GM19468 (cell line): Measurements from ENCODE around the gene LMBR1.
A peak's percentile ranks its signal among the peaks of the same experiment; 100 is the strongest.
"Not testable (repeated sequence)": the region's sequence is repeated elsewhere in the genome, so short reads cannot be mapped to it uniquely, and the experiment has no call there.

Source experiments
- ATAC-seq: cut with Tn5 transposase; IDR thresholded peaks from one replicate; pipeline ENCODE4 v1.9.1; 2021; ENCODE audit warnings: mild to moderate bottlenecking, moderate library complexity, moderate number of reproducible peaks; ENCODE audit not compliant: unreplicated experiment; ENCODE audit errors: extremely low read depth

Gene LMBR1

GRCh38 chr7:156816943-156817572, 75.9 kb downstream of the LMBR1 start:
- no peak for ATAC-seq

- ATAC-seq, result no peak
Measured at GRCh38 chr7:156811706-156812105, 81.3 kb downstream of the LMBR1 start.

GRCh38 chr7:156803656-156804055, 89.3 kb downstream of the LMBR1 start:
- not testable (repeated sequence) for ATAC-seq

GRCh38 chr7:156802214-156802613, 90.8 kb downstream of the LMBR1 start:
- ATAC-seq, result no peak

DNA sequence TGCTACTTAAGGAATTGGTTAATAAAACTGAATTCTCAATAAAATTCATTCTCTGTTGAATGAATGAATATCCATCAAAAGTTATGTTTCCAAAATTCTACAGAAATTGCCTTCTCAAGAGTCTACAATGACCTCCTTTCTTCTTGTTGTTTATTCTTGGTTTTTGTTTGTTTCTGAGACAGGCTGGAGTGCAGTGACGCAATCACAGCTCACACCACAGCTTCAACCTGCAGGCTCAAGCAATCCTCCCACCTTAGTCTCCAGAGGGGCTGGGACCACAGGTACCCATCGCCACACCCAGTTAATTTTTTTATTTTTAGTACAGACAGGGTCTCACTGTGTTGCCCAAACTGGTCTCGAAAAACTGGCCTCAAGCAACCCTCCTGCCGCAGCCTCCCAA, 97.6 kb downstream of the LMBR1 start:
- ATAC-seq, result no peak

GRCh38 chr7:156793334-156793733, 99.6 kb downstream of the LMBR1 start:
- no peak for ATAC-seq

DNA sequence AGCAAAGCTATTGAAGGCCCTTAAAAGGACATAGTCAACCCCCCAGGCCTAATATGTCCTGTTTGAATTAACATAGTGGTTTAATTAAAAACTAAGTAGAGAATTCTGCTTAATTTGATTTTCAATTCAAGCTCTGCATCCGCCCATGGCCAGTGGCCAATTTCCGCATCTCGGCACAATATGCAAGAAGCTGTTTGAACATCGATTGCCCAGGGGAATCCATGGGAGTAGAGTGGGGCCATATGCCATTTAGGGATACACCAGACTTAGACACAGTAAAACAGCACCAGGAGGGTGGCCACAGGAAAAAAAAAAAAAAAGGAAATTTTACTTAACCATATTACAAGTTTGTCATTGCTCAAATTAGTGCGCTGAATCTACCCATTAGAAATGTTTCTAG, 100.4 kb downstream of the LMBR1 start:
- ATAC-seq, result no peak

DNA sequence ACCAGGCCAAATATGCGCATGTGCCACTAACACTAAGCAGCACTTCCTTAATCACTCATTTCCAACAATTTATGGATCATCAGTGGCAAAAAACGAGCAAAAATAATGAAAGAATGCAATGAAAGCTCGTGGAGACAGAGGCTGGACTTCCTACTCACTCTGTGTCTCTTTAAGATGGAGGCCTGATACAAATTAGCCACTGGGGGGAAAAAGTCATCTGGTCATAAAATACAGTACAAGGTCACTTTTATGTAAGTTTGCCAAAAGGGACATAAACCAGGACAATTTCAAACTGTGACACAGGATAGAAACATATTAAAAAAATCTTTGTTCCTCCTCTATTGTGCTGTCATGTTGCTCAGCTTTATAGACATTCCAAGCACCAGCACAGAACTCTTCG, 101.7 kb downstream of the LMBR1 start:
- no peak for ATAC-seq

DNA sequence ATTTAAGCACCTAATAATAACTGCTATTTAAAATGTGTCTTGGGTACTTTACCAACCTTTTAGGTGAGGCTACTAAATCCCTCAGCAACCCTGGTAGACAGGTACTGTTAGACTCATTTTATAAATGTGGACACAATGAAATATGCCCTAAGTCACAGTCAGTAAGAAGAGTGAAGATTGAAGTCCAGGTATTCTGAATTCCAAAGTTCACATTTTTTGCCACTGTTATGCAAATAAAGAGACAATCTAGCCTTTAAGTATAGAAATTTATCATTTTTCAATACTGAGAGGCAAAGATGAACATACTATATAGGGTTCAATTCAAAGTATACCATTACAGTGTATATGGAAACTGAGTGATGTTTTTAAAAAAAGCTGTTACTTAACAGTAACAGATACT, 102.7 kb downstream of the LMBR1 start:
- ATAC-seq, result no peak

DNA sequence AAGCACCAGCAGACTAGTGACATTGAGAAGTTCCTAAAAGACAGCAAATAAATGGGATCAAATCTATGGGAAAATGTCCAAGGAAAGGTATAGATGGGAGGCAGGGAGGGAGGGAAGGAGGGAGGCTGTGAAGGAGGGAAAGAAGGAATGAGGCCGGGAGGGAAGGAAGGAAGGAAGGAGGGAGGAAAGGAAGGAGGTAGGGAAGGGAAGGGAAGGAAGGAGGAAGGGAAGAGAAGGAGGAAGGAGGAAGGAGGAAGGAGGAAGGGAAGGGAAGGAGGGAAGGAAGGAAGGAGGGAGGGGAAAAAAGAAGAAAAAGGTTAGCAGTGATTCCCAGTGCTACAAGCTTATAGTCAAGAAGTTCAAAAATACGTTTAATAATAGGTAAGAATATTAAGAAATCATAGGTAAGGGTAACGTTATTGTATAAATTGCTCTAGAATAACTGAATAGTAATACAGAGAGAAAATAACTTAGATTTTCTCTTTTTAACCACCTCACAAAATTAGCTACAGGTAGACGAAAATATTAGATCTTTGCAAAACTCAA, 106.9 kb downstream of the LMBR1 start:
- no peak for ATAC-seq

DNA sequence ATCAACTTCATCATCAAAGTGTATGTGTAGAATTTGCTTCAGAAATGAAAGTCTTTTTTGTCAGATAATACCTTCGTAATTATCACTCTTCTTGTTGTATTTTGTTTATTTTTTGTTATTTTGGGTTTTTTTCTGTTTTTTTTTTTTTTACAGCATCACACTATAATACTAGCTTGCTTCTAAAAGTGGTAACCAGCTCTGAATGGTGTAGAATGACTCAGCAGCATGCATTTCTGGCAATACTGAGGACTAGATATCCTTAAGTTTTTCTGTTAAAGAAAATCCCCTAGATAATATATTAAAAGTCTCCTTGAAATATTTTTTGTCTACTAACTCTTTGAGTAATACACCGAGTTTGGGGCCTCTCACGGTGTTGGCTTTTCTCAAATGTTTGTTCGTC, 109.1 kb downstream of the LMBR1 start:
- ATAC-seq, result no peak

DNA sequence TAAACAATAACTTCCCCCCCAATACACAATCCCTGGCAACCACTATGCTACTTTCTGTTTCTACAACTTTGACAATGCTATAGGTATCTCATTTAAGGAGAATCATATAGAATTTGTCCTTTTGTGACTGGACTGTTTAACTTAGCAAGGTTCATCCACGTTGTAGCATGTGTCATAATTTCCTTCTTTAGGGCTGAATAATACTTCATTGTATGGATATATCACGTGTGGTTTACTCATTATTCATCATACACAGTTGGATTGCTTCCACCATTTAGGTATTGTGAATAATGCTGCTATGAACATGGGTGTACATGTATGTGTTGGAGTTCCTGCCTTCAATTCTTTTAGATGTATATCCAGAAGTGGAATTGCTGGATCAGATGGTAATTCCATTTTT, 111.0 kb downstream of the LMBR1 start:
- ATAC-seq, result no peak

- ATAC-seq, result peak; percentile 66
Measured at GRCh38 chr7:156780724-156781455, 112.1 kb downstream of the LMBR1 start.

GRCh38 chr7:156778668-156779067, 114.3 kb downstream of the LMBR1 start:
- ATAC-seq, result no peak

- ATAC-seq, result no peak
Measured at GRCh38 chr7:156778201-156778600, 114.8 kb downstream of the LMBR1 start.

- no peak for ATAC-seq
Measured at GRCh38 chr7:156777364-156778069, 115.5 kb downstream of the LMBR1 start.

- no peak for ATAC-seq
Measured at GRCh38 chr7:156776527-156776926, 116.5 kb downstream of the LMBR1 start.

DNA sequence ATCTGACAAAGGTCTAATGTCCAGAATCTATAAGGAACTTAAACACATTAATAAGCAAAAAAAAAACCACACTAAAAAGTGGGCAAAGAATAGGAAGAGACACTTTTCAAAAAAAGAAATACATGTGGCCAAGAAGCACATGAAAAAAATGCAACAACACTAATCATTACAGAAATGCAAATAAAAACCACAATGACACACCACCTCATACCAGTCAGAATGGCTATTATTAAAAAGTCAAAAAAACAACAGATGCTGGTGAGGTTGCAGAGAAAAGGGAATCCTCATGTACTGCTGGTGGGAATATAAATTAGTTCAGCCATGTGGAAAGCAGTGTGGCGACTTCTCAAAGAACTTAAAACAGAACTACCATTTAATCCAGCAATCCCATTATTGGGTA, 119.0 kb downstream of the LMBR1 start:
- ATAC-seq, result peak; percentile 67

GRCh38 chr7:156772725-156773124, 120.3 kb downstream of the LMBR1 start:
- no peak for ATAC-seq

- ATAC-seq, result no peak
Measured at GRCh38 chr7:156768698-156769472, 124.1 kb downstream of the LMBR1 start.
